Dendritic cell treated with granulocyte-macrophage colony-stimulating factor and Interleukin-4, amounts not matched to agents 40 ng/mL and 50 ng/mL, for 4 days (primary cell): Measurements from ENCODE around the gene C3orf33.
"Not testable (repeated sequence)": the region's sequence is repeated elsewhere in the genome, so short reads cannot be mapped to it uniquely, and the experiment has no call there.

ENCODE experiments used
- H3K27ac Mint-ChIP-seq: one replicate; pipeline ENCODE4 v1.8.0; 2022; ENCODE audit warnings: mild to moderate bottlenecking, mixed read lengths
- H3K27me3 Mint-ChIP-seq: one replicate; pipeline ENCODE4 v1.8.0; 2022; ENCODE audit warnings: mild to moderate bottlenecking, mixed read lengths
- H3K36me3 Mint-ChIP-seq: one replicate; pipeline ENCODE4 v1.8.0; 2022; ENCODE audit warnings: low read depth, mixed read lengths
- H3K4me1 Mint-ChIP-seq: one replicate; pipeline ENCODE4 v1.8.0; 2022; ENCODE audit warnings: low read depth, mixed read lengths
- H3K4me3 Mint-ChIP-seq: one replicate; pipeline ENCODE4 v1.8.0; 2022; ENCODE audit warnings: mild to moderate bottlenecking, moderate library complexity, mixed read lengths
- H3K9me3 Mint-ChIP-seq: one replicate; pipeline ENCODE4 v1.8.0; 2022; ENCODE audit warnings: mixed read lengths
- intact Hi-C: fragments of 100-400 bp; cut with micrococcal nuclease; formaldehyde crosslinking; loops from one replicate; pipeline ENCODE4 v1.15.0; 2022

C3orf33 gene

DNA sequence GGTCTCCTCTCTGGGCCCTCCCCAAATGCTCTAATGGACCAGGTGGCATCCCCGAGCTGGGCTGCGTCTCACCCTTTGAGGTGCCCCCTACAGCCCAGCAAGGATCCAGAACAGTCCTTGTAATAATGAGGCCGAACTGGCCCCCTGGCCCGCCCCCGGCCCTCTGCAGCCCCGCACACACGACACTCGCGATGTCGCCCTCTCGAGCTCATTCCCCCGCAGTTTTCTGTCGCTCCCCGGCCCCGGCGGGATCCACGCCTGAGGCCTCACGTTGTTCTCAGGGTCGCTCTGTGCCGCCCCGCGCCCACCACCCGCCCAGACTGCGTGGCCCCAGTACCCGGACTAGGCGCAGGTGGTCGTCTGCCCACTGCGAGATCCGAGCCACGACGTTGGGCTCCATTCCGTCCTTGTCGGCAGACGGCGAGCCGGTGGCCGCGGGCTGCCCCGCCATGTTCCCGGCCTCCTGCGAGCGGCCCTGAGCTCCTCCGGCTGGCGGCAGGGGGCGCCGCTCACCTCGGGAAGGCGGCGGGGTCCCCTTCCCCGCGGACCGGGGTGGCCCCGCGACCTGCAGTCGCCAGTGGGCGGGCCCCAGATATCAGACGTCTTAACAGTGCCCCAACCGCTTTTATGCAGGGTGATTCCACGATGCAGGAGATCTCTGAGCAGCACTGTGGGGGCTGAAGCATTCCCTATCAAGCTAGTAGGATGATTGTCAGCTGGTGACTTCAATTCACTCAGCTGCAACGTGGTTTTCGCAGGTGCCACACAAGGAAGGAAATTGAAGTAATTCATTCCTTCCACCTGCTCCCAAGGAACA is at the start of gene C3orf33:
Gene C3orf33 (minus strand): TSS at position 477 of the 817 bp plus-strand sequence. CDS start 26 bp downstream, at position 451.
- H3K27me3 Mint-ChIP-seq, result no peaks in the 10 kb centered on the region
- peaks cover 8% of the 10 kb centered on the region for H3K36me3 Mint-ChIP-seq
- H3K4me3 Mint-ChIP-seq, result peak within 1 kb of the TSS; percentile 92
- intact Hi-C loops, result loop anchor here (1.0 to 10.0 kb wide), 2 partner anchors 49 to 64 kb away; partner anchors contain the start of genes GMPS and SLC33A1
- peak within 1 kb of the TSS; percentile 92 for H3K27ac Mint-ChIP-seq
- H3K4me1 Mint-ChIP-seq, result no peaks in the 10 kb centered on the region
- H3K9me3 Mint-ChIP-seq, result no peaks in the 10 kb centered on the region

- H3K27me3 Mint-ChIP-seq, result no peaks in the 10 kb centered on the region
- intact Hi-C loops, result loop anchor here (1.0 to 10.0 kb wide), 3 partner anchors 16 to 50 kb away; partner anchors contain the start of genes C3orf33 and GMPS
Measured at GRCh38 chr3:155854141-155854940, 48.3 kb upstream of the C3orf33 start, which contains the start of gene SLC33A1. SLC33A1 (minus strand) TSS chr3:155854427; CDS start chr3:155853997, 430 bp downstream.

DNA sequence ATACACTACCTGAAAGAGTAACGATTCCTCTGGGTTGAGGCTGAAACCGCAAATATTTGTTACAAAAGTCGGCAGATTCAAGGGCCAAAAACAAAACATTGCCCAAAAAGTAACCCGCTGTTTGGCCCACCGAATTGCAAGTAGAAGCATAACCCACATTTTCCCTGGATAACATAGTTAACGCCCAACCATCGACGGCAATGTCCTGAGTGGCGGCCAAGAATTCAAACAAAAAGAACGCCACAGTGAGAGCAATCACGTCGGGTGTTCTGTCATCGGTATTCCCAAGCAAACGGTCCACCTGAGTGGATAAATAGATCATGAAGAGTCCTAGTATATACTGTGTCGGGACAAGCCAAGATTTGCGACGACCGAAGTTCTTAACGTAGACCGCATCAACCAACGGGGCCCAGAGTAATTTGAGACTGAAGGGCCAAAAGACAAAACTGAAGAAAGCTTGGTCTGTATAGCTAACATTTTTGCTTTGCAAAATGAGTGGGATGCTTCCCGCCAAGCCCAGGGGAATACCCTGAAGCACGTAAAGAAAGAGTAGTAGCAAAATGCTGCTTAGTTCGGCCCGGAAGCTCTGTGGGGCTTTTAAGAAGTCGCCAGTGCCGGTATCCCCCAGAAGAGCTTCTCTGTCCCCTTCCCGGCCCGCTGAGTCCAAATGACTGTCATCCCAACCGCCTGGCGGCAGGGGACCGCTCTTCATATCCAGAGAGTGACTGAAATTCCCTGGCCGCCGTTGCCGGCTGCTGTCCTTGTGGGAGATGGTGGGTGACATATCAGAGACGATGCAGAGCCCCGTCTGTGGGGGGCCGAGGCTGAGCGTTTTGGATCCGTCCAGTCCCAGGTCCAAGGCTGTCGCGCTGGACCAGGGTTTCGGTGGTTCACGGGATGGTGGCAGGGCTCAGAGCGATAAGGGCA is 47.4 kb upstream of the C3orf33 start:
- Mint-ChIP-seq H3K27ac (peak overlapping the region; percentile 100), H3K9me3 (no peaks in the 10 kb centered on the region), H3K4me1 (peaks cover 40% of the 10 kb centered on the region), H3K36me3 (peaks cover 40% of the 10 kb centered on the region), H3K4me3 (peak overlapping the region; percentile 93), H3K27me3 (no peaks in the 10 kb centered on the region)
- intact Hi-C loops, result loop anchor here (1.0 to 10.0 kb wide), 3 partner anchors 17 to 49 kb away; partner anchors contain the start of genes C3orf33 and GMPS

More at GRCh38 chr3:155854141-155854940, 48.3 kb upstream of the C3orf33 start, which contains the start of gene SLC33A1:
- Mint-ChIP-seq H3K4me3 (peak within 1 kb of the TSS; percentile 93), H3K4me1 (peaks cover 36% of the 10 kb centered on the region), H3K9me3 (no peaks in the 10 kb centered on the region), H3K27ac (peak within 1 kb of the TSS; percentile 100), H3K36me3 (peaks cover 36% of the 10 kb centered on the region)

- intact Hi-C loops, result loop anchor here (10.0 kb wide), 1 partner anchor 48 kb away; the partner anchor contains the start of gene C3orf33
- Mint-ChIP-seq H3K27me3 (no peaks in the 10 kb centered on the region), H3K9me3 (no peaks in the 10 kb centered on the region), H3K36me3 (peaks cover 52% of the 10 kb centered on the region), H3K4me3 (peak overlapping the region; percentile 93), H3K4me1 (peaks cover 44% of the 10 kb centered on the region), H3K27ac (peak overlapping the region; percentile 100)
Measured at GRCh38 chr3:155852341-155852740, 46.3 kb upstream of the C3orf33 start.

DNA sequence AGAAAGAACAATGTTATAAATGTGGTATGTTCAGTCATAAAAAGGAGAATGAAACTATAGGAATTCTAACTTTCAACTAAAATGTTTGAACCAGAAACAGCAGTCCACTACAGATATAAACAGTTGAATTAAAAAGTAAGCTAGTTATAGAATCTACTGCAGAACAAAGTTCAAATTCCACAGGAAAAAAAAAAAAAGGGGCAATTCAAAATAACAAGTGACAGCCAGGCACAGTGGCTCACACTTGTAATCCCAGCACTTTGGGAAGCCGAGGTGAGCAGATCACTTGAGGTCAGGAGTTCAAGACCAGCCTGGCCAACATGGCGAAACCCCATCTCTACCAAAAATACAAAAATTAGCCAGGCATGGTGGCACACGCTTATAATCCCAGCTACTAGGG is 43.3 kb upstream of the C3orf33 start:
- H3K27ac Mint-ChIP-seq, intact Hi-C loops: not testable (repeated sequence)
- peak overlapping the region; percentile 34 for H3K4me3 Mint-ChIP-seq

DNA sequence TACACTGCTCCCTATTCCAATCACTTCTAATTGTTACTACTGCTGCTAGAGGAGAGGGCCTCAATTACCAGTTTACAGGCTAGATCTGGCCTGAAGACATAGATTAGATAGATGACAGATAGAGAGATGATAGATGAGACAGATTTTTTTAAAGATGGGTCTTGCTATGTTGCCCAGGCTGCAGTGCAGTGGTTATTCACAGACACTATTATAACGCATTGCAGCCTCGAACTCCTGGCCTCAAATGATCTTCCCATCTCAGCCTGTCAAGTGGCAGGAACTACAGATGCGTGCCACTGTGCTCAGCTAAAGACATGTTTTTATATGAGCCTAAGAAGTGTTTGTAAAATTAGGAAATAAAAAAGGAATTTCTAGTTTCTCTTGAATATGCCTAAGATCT is 41.9 kb upstream of the C3orf33 start:
- intact Hi-C loops, result no loop called here
- Mint-ChIP-seq H3K27ac (no peak overlapping the region), H3K4me3 (no peak overlapping the region), H3K4me1 (peaks cover 53% of the 10 kb centered on the region), H3K27me3 (no peaks in the 10 kb centered on the region), H3K36me3 (peaks cover 37% of the 10 kb centered on the region), H3K9me3 (no peaks in the 10 kb centered on the region)

More for the DNA sequence above, 43.3 kb upstream of the C3orf33 start:
- not testable (repeated sequence) for H3K27me3 Mint-ChIP-seq, H3K9me3 Mint-ChIP-seq
- peaks cover 51% of the 10 kb centered on the region for H3K36me3 Mint-ChIP-seq
- peaks cover 56% of the 10 kb centered on the region for H3K4me1 Mint-ChIP-seq

DNA sequence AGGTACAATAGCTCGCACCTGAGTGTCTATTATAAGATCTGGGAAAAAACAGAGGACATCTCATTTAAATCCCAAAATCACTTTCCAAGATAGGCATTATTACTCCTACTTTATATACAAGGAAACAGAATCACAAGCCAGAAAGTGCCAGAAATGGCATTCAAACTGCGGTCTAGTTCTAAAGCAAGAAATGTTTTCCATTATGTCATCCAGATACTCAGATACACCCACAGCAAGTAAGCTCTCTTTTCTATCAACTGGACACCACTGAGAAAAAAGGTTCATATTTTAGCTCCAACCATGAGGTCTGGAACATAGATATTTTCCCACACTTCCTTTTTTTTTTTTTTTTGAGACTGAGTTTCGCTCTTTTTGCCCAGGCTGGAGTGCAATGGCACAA is 40.0 kb upstream of the C3orf33 start:
- Mint-ChIP-seq H3K27ac (no peak overlapping the region), H3K36me3 (peaks cover 36% of the 10 kb centered on the region), H3K4me3 (no peak overlapping the region), H3K4me1 (peaks cover 35% of the 10 kb centered on the region), H3K27me3 (no peaks in the 10 kb centered on the region), H3K9me3 (no peaks in the 10 kb centered on the region)
- intact Hi-C loops, result no loop called here

GRCh38 chr3:155843569-155843968 is 37.5 kb upstream of the C3orf33 start:
- Mint-ChIP-seq H3K9me3 (no peaks in the 10 kb centered on the region), H3K4me1 (peaks cover 28% of the 10 kb centered on the region)

GRCh38 chr3:155835341-155836071 is 29.4 kb upstream of the C3orf33 start:
- intact Hi-C loops, result no loop called here
- Mint-ChIP-seq H3K9me3 (no peaks in the 10 kb centered on the region), H3K27ac (no peak overlapping the region), H3K4me1 (no peaks in the 10 kb centered on the region), H3K4me3 (no peak overlapping the region), H3K36me3 (peaks cover 30% of the 10 kb centered on the region), H3K27me3 (no peaks in the 10 kb centered on the region)

More at GRCh38 chr3:155843569-155843968, 37.5 kb upstream of the C3orf33 start:
- no peak overlapping the region for H3K27ac Mint-ChIP-seq
- intact Hi-C loops, result no loop called here
- peaks cover 26% of the 10 kb centered on the region for H3K36me3 Mint-ChIP-seq
- H3K27me3 Mint-ChIP-seq, result no peaks in the 10 kb centered on the region
- H3K4me3 Mint-ChIP-seq, result no peak overlapping the region

DNA sequence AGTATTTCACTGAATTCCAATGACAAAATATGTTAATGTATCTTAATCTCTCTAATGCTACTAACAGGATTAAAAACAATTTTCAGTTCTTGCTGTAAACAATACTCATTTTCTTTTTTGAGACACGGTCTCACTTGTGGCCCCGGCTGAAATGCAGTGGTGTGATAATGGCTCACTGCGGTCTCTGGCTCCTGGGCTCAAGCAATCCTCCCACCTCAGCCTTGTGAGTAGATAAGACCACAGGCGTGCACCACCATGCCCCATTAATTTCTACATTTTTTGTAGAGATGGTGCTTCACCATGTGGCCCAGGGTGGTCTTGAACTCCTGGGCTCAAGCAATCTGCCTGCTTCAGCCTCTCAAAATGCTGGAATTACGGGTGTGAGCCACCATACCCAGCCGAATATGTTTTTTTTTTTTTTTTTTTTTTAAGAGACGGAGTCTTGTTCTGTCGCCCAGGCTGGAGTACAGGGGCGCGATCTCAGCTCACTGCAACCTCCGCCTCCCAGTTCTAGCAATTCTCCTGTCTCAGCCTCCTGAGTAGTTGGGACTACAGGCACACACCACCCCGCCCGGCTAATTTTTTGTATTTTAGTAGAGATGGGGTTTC is 22.5 kb upstream of the C3orf33 start:
- H3K4me1 Mint-ChIP-seq, H3K9me3 Mint-ChIP-seq, H3K27me3 Mint-ChIP-seq, H3K4me3 Mint-ChIP-seq, intact Hi-C loops, H3K27ac Mint-ChIP-seq: not testable (repeated sequence)
- peaks cover 33% of the 10 kb centered on the region for H3K36me3 Mint-ChIP-seq

DNA sequence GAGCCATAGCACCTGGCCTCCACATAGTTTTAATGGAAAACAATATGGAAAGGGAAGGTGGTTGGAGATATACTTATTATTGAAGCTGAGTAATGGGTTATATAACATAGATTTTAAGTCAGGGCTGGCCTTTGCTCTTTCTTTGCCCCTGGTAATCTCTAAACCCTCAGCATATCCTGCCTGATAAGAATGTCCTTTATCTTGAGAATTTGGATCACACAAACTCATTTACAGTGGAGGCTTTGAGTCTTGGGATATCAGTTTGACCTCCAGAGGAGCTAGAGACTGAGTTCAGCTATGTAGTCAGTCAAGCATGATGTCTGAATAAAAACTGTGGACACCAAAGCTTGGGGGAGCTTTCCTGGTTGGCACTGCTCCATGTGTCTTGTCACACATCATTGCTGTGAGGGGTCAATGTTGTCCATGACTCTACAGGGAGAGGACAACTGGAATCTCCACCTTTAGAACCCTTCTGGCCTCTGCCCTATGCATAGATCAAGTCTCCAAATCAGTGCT is 9.0 kb upstream of the C3orf33 start:
- no peaks in the 10 kb centered on the region for H3K27me3 Mint-ChIP-seq
- no peaks in the 10 kb centered on the region for H3K4me1 Mint-ChIP-seq
- no peaks in the 10 kb centered on the region for H3K9me3 Mint-ChIP-seq
- H3K4me3 Mint-ChIP-seq, result no peak overlapping the region
- H3K36me3 Mint-ChIP-seq, result peaks cover 22% of the 10 kb centered on the region
- no peak overlapping the region for H3K27ac Mint-ChIP-seq
- intact Hi-C loops, result no loop called here

DNA sequence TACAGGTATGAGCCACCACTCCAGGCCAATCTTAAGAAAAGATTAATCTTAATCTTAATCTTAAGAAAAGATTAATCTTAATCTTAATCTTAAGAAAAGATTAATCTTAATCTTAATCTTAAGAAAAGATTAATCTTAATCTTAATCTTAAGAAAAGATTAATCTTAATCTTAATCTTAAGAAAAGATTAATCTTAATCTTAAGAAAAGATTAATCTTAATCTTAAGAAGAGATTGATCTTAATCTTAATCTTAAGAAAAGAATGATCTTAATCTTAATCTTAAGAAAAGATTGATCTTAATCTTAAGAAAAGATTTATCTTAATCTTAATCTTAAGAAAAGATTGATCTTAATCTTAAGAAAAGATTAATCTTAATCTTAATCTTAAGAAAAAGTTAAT is 7.1 kb upstream of the C3orf33 start:
- H3K4me1 Mint-ChIP-seq, intact Hi-C loops, H3K27me3 Mint-ChIP-seq, H3K27ac Mint-ChIP-seq, H3K9me3 Mint-ChIP-seq, H3K4me3 Mint-ChIP-seq: not testable (repeated sequence)
- peaks cover 10% of the 10 kb centered on the region for H3K36me3 Mint-ChIP-seq
